HepG2 (cell line): ENCODE measurements around the gene COPS6. TPM values are rescaled to one million over a fixed set of nuclear protein-coding genes. Genes with fewer than 3 reads are reported as not detected.

Experiments
- ARHGAP35 ChIP-seq: sonication (generic); formaldehyde crosslinking; IDR thresholded peaks from 2 replicates; pipeline ENCODE4 v1.9.0; 2022; ENCODE audit warnings: mild to moderate bottlenecking, inconsistent platforms, moderate library complexity, missing genetic modification reagents, borderline replicate concordance
- CEBPG ChIP-seq: IDR thresholded peaks from 2 replicates; pipeline ENCODE4 v1.6.1; 2016
- HMG20B ChIP-seq: conservative IDR thresholded peaks from 2 replicates; pipeline ENCODE4 v1.6.1; 2016; ENCODE audit warnings: missing genetic modification reagents, missing compliant biosample characterization
- IKZF5 ChIP-seq: IDR thresholded peaks from 2 replicates; pipeline ENCODE4 v1.6.1; 2018; ENCODE audit warnings: missing genetic modification reagents, mild to moderate bottlenecking, missing compliant biosample characterization
- KLF12 ChIP-seq: sonication (generic); formaldehyde crosslinking; IDR thresholded peaks from 2 replicates; pipeline ENCODE4 v1.4.0; 2020; ENCODE audit warnings: missing genetic modification reagents, borderline replicate concordance
- MYC ChIP-seq: sonication (generic); formaldehyde crosslinking; IDR thresholded peaks from 2 replicates; pipeline ENCODE4 v1.9.0; 2021; ENCODE audit warnings: missing genetic modification reagents, borderline replicate concordance
- MYPOP ChIP-seq: sonication (generic); formaldehyde crosslinking; IDR thresholded peaks from 2 replicates; pipeline ENCODE4 v1.8.1; 2023; ENCODE audit warnings: mild to moderate bottlenecking, moderate library complexity, missing genetic modification reagents
- NFATC3 ChIP-seq: sonication (generic); formaldehyde crosslinking; IDR thresholded peaks from 2 replicates; pipeline ENCODE4 v1.5.1; 2020; ENCODE audit warnings: mild to moderate bottlenecking, missing genetic modification reagents
- REXO4 ChIP-seq: sonication (generic); formaldehyde crosslinking; IDR thresholded peaks from 2 replicates; pipeline ENCODE4 v1.8.0; 2022; ENCODE audit warnings: missing genetic modification reagents, mild to moderate bottlenecking, borderline replicate concordance
- SKI ChIP-seq: fragments of 450-650 bp; IDR thresholded peaks from one replicate; pipeline ENCODE4 v1.6.1; 2018; ENCODE audit warnings: mild to moderate bottlenecking; ENCODE audit not compliant: partially characterized antibody
- SNAPC2 ChIP-seq: sonication (generic); formaldehyde crosslinking; IDR thresholded peaks from 2 replicates; pipeline ENCODE4 v1.8.1; 2022; ENCODE audit warnings: mild to moderate bottlenecking, missing genetic modification reagents
- SP1 ChIP-seq, 2 experiments: fragments of 450-650 bp in 1 of 2; sonication (generic) in 1 of 2; formaldehyde crosslinking in 1 of 2; IDR thresholded peaks; 2 replicates each; pipeline versions ENCODE4 v1.4.0 to v1.6.1; 2016 to 2020; ENCODE audit warnings: missing genetic modification reagents in 1 of 2
- SP4 ChIP-seq: sonication (generic); formaldehyde crosslinking; IDR thresholded peaks from 2 replicates; pipeline ENCODE4 v1.8.1; 2023; ENCODE audit warnings: mild to moderate bottlenecking, missing genetic modification reagents
- TEF ChIP-seq: sonication (generic); formaldehyde crosslinking; IDR thresholded peaks from 2 replicates; pipeline ENCODE4 v1.5.0; 2020; ENCODE audit warnings: missing genetic modification reagents
- TP53 ChIP-seq: sonication (generic); formaldehyde crosslinking; conservative IDR thresholded peaks from 2 replicates; pipeline ENCODE4 v1.4.0; 2020; ENCODE audit warnings: missing genetic modification reagents
- ZKSCAN1 ChIP-seq: fragments of 150-350 bp; IDR thresholded peaks from 2 replicates; pipeline ENCODE4 v1.6.1; 2014; ENCODE audit warnings: low read length
- ZNF160 ChIP-seq: sonication (generic); formaldehyde crosslinking; IDR thresholded peaks from 2 replicates; pipeline ENCODE4 v1.8.0; 2022; ENCODE audit warnings: mild to moderate bottlenecking, inconsistent platforms, missing genetic modification reagents
- ZNF639 ChIP-seq: conservative IDR thresholded peaks from 2 replicates; pipeline ENCODE4 v1.6.1; 2018; ENCODE audit warnings: missing genetic modification reagents
- ZNF75D ChIP-seq: sonication (generic); formaldehyde crosslinking; IDR thresholded peaks from 2 replicates; pipeline ENCODE4 v1.8.1; 2023; ENCODE audit warnings: missing genetic modification reagents, mild to moderate bottlenecking, borderline replicate concordance
- polyA plus RNA-seq, 8 experiments: library from polyadenylated mRNA; depleted of rRNA in 3 of 8; stranded (reverse) in 7 of 8; unstranded in 1 of 8; fragments of >200 nt; fragmentation: Illumina TruSeq in 4 of 8; extraction: Trizol in 4 of 8; gene quantifications; 2 replicates each; pipeline versions ENCODE4 v1.2.1 to v1.2.3, GENCODE V29; 2011 to 2016; ENCODE audit warnings: low read depth in 4 of 8, missing spikeins in 1 of 8, mixed read lengths in 1 of 8; ENCODE audit not compliant: insufficient read depth in 1 of 8
- total RNA-seq, 5 experiments: library from RNA; depleted of rRNA; stranded (reverse); fragments of >200 nt; fragmentation: Illumina TruSeq; extraction: Trizol; gene quantifications; 2 replicates each; pipeline ENCODE4 v1.2.3, GENCODE V29; 2016; ENCODE audit warnings: low read depth in 1 of 5
- TF ChIP-seq, protein P1 (sequence below): sonication (generic); formaldehyde crosslinking; IDR thresholded peaks from 2 replicates; pipeline ENCODE4 v1.8.1; 2022; ENCODE audit warnings: mild to moderate bottlenecking, missing genetic modification reagents
- TF ChIP-seq, protein P2 (sequence below): sonication (generic); formaldehyde crosslinking; IDR thresholded peaks from 2 replicates; pipeline ENCODE4 v1.5.0; 2020; ENCODE audit warnings: missing genetic modification reagents

The COPS6 gene
- total and polyA plus RNA-seq, 2 of the 13 experiments (the other 11 are each of a cell fraction or from before 2014, with no cell fraction given), result 33.4 to 117 TPM

DNA sequence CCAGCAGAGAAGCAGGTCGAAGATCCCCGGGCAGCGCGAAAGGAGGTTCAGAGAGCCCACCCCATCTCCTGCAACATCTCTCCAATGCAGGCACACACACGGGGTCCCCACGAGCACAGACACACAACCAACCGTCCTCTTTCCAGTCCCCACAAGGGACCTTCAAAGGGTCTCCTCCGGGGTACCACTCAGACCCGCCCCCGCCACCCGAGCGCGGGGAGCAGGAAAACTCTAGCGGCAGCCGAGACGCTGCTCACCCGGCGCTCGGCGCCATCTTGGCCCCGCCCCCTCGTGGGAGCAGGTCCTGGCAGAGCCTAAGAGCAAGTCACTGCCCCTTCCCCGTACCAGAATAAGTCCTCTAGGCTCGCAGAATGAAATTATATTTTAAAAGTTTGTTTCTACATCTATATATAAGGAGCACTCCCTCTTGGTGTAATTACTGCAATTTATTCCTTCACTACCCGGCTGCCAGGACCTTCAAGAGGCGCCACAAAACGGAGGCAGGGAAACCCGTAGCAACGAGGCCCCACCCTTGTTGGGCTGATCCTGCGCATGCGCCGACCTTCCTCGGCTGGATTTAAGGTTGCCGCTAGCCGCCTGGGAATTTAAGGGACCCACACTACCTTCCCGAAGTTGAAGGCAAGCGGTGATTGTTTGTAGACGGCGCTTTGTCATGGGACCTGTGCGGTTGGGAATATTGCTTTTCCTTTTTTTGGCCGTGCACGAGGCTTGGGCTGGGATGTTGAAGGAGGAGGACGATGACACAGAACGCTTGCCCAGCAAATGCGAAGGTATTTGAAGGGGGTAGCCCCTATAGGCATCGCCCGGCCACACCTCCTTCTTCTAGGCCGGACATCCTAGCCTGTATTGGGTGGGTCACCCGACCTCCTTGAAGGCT lies 30.6 kb downstream of the COPS6 start, which contains the start of the genes CNPY4 and TAF6 (continued):
- TF ChIP-seq ZNF639 (CRISPR knock-in tag) (0 out of 2 replicates have a peak, but pooled peaks have one; percentile 12), ZNF160 (CRISPR knock-in tag) (peak; percentile 14; the same call in 1 of the 2 replicates), SP1 (IDR thresholded peaks at IDR 0.05) (no peak), SP1 (CRISPR knock-in tag; IDR thresholded peaks at IDR 0.05) (peak; percentile 90), CEBPG (CRISPR knock-in tag) (no peak), MYC (CRISPR knock-in tag) (0 out of 2 replicates have a peak, but pooled peaks have one; percentile 26), NFATC3 (CRISPR knock-in tag) (peak; percentile 26; the same call in 1 of the 2 replicates), ZKSCAN1 (no peak), REXO4 (no peak), SNAPC2 (CRISPR knock-in tag) (no peak), HMG20B (CRISPR knock-in tag) (no peak), ZNF75D (peak; percentile 85; the same call in 1 of the 2 replicates), SKI (no peak), MYPOP (CRISPR knock-in tag) (peak; percentile 77; the same call in 1 of the 2 replicates), SP4 (CRISPR knock-in tag) (no peak; the same call in 1 of the 2 replicates), ARHGAP35 (no peak; the same call in 1 of the 2 replicates), IKZF5 (CRISPR knock-in tag) (peak; percentile 57), TEF (CRISPR knock-in tag) (peak; percentile 67; the same call in 1 of the 2 replicates), KLF12 (CRISPR knock-in tag) (peak; percentile 90), TP53 (CRISPR knock-in tag) (0 out of 2 replicates have a peak, but pooled peaks have one; percentile 64)
- TF ChIP-seq, protein P1, sequence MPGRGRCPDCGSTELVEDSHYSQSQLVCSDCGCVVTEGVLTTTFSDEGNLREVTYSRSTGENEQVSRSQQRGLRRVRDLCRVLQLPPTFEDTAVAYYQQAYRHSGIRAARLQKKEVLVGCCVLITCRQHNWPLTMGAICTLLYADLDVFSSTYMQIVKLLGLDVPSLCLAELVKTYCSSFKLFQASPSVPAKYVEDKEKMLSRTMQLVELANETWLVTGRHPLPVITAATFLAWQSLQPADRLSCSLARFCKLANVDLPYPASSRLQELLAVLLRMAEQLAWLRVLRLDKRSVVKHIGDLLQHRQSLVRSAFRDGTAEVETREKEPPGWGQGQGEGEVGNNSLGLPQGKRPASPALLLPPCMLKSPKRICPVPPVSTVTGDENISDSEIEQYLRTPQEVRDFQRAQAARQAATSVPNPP (CRISPR knock-in tag), result no peak
- TF ChIP-seq, protein P2, sequence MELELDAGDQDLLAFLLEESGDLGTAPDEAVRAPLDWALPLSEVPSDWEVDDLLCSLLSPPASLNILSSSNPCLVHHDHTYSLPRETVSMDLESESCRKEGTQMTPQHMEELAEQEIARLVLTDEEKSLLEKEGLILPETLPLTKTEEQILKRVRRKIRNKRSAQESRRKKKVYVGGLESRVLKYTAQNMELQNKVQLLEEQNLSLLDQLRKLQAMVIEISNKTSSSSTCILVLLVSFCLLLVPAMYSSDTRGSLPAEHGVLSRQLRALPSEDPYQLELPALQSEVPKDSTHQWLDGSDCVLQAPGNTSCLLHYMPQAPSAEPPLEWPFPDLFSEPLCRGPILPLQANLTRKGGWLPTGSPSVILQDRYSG (CRISPR knock-in tag), result peak; percentile 72
